Loucy (cell line): ENCODE measurements around the gene SH3RF3.
"Not testable (repeated sequence)": the region's sequence is repeated elsewhere in the genome, so short reads cannot be mapped to it uniquely, and the experiment has no call there.

Experiments
- H2AFZ ChIP-seq: fragments of 200-600 bp; sonication (generic); 2 replicates; pipeline ENCODE4 v1.6.0; 2016; ENCODE audit warnings: antibody characterized with exemption, mild to moderate bottlenecking, low read length, moderate library complexity
- H3F3A ChIP-seq: fragments of 200-600 bp; 2 replicates; pipeline ENCODE4 v1.6.0; 2016; ENCODE audit warnings: antibody characterized with exemption, low read depth, mild to moderate bottlenecking
- H3K27me3 ChIP-seq: fragments of 200-600 bp; sonication (generic); 2 replicates; pipeline ENCODE4 v1.6.1; 2014; ENCODE audit warnings: low read length, mild to moderate bottlenecking; ENCODE audit not compliant: insufficient read depth, poor library complexity, severe bottlenecking
- H3K36me3 ChIP-seq: fragments of 200-600 bp; sonication (generic); 2 replicates; pipeline ENCODE4 v1.6.1; 2016; ENCODE audit warnings: low read length; ENCODE audit not compliant: insufficient read depth
- H3K4me1 ChIP-seq: fragments of 200-600 bp; sonication (generic); 2 replicates; pipeline ENCODE4 v1.5.1; 2014; ENCODE audit warnings: low read length, mild to moderate bottlenecking; ENCODE audit not compliant: insufficient read depth, poor library complexity, severe bottlenecking
- H3K4me2 ChIP-seq: fragments of 200-600 bp; sonication (generic); 2 replicates; pipeline ENCODE4 v1.6.0; 2014; ENCODE audit warnings: antibody characterized with exemption, low read length, low read depth, mild to moderate bottlenecking; ENCODE audit not compliant: poor library complexity, severe bottlenecking
- H3K4me3 ChIP-seq: fragments of 200-600 bp; sonication (generic); 2 replicates; pipeline ENCODE4 v1.5.1; 2014; ENCODE audit warnings: low read length, mild to moderate bottlenecking, mixed read lengths; ENCODE audit not compliant: poor library complexity, severe bottlenecking
- H3K79me2 ChIP-seq: fragments of 200-600 bp; sonication (generic); 2 replicates; pipeline ENCODE4 v1.6.1; 2014; ENCODE audit warnings: low read length; ENCODE audit not compliant: insufficient read depth
- H3K9ac ChIP-seq: fragments of 200-600 bp; sonication (generic); 2 replicates; pipeline ENCODE4 v1.6.0; 2014; ENCODE audit warnings: mild to moderate bottlenecking, low read depth, low read length, moderate library complexity; ENCODE audit not compliant: poor library complexity, severe bottlenecking
- H3K9me2 ChIP-seq: fragments of 200-600 bp; sonication (generic); replicated peaks from 2 replicates; pipeline ENCODE4 v1.6.1; 2016; ENCODE audit warnings: low read depth, low read length, mixed read lengths
- H3K9me3 ChIP-seq: fragments of 200-600 bp; sonication (generic); 2 replicates; pipeline ENCODE4 v1.6.1; 2014; ENCODE audit warnings: mild to moderate bottlenecking, antibody characterized with exemption, low read length, low read depth; ENCODE audit not compliant: insufficient read depth
- H4K20me1 ChIP-seq: fragments of 200-600 bp; sonication (generic); 2 replicates; pipeline ENCODE4 v1.6.0; 2014; ENCODE audit warnings: antibody characterized with exemption, low read length, mild to moderate bottlenecking; ENCODE audit not compliant: insufficient read depth, poor library complexity, severe bottlenecking
- EZH2phosphoT487 ChIP-seq: fragments of 200-600 bp; IDR thresholded peaks from 2 replicates; pipeline ENCODE4 v1.6.1; 2018; ENCODE audit warnings: antibody characterized with exemption, mild to moderate bottlenecking, moderate library complexity, borderline replicate concordance
- TF ChIP-seq, protein P1 (sequence below): fragments of 200-600 bp; sonication (generic); conservative IDR thresholded peaks from 2 replicates; pipeline ENCODE4 v1.5.1; 2014; ENCODE audit warnings: mild to moderate bottlenecking, antibody characterized with exemption, low read length

Gene SH3RF3

GRCh38 chr2:109160714-109161440 is 31.9 kb downstream of the SH3RF3 start:
- no peak overlapping the region for H3K4me2 ChIP-seq
- peaks cover 40% of the 10 kb centered on the region for H3K4me1 ChIP-seq
- no peaks in the 10 kb centered on the region for H3K27me3 ChIP-seq

DNA sequence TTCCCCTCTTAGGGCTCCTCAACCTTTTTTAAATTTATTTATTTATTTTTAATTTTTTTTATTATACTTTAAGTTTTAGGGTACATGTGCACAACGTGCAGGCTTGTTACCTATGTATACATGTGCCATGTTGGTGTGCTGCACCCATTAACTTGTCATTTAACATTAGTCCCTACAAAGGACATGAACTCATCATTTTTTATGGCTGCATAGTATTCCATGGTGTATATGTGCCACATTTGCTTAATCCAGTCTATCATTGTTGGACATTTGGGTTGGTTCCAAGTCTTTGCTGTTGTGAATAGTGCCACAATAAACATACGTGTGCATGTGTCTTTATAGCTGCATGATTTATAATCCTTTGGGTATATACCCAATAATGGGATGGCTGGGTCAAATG is 33.4 kb downstream of the SH3RF3 start:
- peaks cover 44% of the 10 kb centered on the region for H3K4me1 ChIP-seq
- not testable (repeated sequence) for H3K36me3 ChIP-seq, H3K9me2 ChIP-seq, H3K9ac ChIP-seq, H2AFZ ChIP-seq, H3K27me3 ChIP-seq, H3K9me3 ChIP-seq, H3F3A ChIP-seq, H3K4me2 ChIP-seq, H4K20me1 ChIP-seq, H3K4me3 ChIP-seq
- H3K79me2 ChIP-seq, result peaks cover 44% of the 10 kb centered on the region; the same call in 1 of the 2 replicates

More at GRCh38 chr2:109160714-109161440, 31.9 kb downstream of the SH3RF3 start:
- Histone ChIP-seq H2AFZ (no peak overlapping the region), H3K4me3 (no peak overlapping the region), H3K9me3 (no peaks in the 10 kb centered on the region), H3K36me3 (no peaks in the 10 kb centered on the region), H4K20me1 (no peaks in the 10 kb centered on the region), H3F3A (no peaks in the 10 kb centered on the region), H3K9me2 (no peaks in the 10 kb centered on the region), H3K9ac (no peak overlapping the region), H3K79me2 (peaks cover 44% of the 10 kb centered on the region; the same call in 1 of the 2 replicates)
- TF ChIP-seq, protein P1, sequence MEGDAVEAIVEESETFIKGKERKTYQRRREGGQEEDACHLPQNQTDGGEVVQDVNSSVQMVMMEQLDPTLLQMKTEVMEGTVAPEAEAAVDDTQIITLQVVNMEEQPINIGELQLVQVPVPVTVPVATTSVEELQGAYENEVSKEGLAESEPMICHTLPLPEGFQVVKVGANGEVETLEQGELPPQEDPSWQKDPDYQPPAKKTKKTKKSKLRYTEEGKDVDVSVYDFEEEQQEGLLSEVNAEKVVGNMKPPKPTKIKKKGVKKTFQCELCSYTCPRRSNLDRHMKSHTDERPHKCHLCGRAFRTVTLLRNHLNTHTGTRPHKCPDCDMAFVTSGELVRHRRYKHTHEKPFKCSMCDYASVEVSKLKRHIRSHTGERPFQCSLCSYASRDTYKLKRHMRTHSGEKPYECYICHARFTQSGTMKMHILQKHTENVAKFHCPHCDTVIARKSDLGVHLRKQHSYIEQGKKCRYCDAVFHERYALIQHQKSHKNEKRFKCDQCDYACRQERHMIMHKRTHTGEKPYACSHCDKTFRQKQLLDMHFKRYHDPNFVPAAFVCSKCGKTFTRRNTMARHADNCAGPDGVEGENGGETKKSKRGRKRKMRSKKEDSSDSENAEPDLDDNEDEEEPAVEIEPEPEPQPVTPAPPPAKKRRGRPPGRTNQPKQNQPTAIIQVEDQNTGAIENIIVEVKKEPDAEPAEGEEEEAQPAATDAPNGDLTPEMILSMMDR, result no peak
- no peak for TF ChIP-seq EZH2phosphoT487

- Histone ChIP-seq H3K4me2 (no peak overlapping the region), H3K4me1 (peaks cover 44% of the 10 kb centered on the region), H3K79me2 (peaks cover 39% of the 10 kb centered on the region; the same call in 1 of the 2 replicates), H3K9me2 (no peaks in the 10 kb centered on the region), H4K20me1 (no peaks in the 10 kb centered on the region), H3K9ac (no peak overlapping the region), H3K4me3 (no peak overlapping the region), H3K27me3 (no peaks in the 10 kb centered on the region), H3F3A (no peaks in the 10 kb centered on the region), H2AFZ (no peak overlapping the region), H3K36me3 (no peaks in the 10 kb centered on the region), H3K9me3 (no peaks in the 10 kb centered on the region)
- no peak for TF ChIP-seq EZH2phosphoT487
- TF ChIP-seq, protein P1, result no peak
These were observed 34.0 kb downstream of the SH3RF3 start for GRCh38 chr2:109162999-109163398.

GRCh38 chr2:109164311-109164710 is 35.3 kb downstream of the SH3RF3 start:
- Histone ChIP-seq H3F3A (no peaks in the 10 kb centered on the region), H3K9me2 (no peaks in the 10 kb centered on the region), H2AFZ (no peak overlapping the region), H3K9me3 (no peaks in the 10 kb centered on the region), H3K9ac (peak overlapping the region; percentile 23), H4K20me1 (no peaks in the 10 kb centered on the region), H3K4me3 (no peak overlapping the region), H3K27me3 (no peaks in the 10 kb centered on the region), H3K4me2 (peak overlapping the region; percentile 42), H3K4me1 (peaks cover 46% of the 10 kb centered on the region), H3K36me3 (no peaks in the 10 kb centered on the region), H3K79me2 (peaks cover 33% of the 10 kb centered on the region; the same call in 1 of the 2 replicates)
- TF ChIP-seq, protein P1, result no peak
- TF ChIP-seq EZH2phosphoT487, result no peak
